MM.1S (cell line): ENCODE data around the gene PLEKHM3.

ENCODE experiments used
- EZH2 ChIP-seq: fragments of 300-600 bp; sonication (generic); optimal IDR thresholded peaks from 2 replicates; pipeline ENCODE3; 2017; ENCODE audit warnings: low read depth, mild to moderate bottlenecking, antibody characterized with exemption, low read length, mixed read lengths
- EZH2phosphoT487 ChIP-seq: fragments of 300-600 bp; sonication (generic); IDR thresholded peaks from 2 replicates; pipeline ENCODE4 v1.6.1; 2018; ENCODE audit warnings: antibody characterized with exemption, low read length
- TF ChIP-seq, protein P1 (sequence below): fragments of 300-600 bp; sonication (generic); IDR thresholded peaks from 2 replicates; pipeline ENCODE4 v1.5.1; 2016; ENCODE audit warnings: antibody characterized with exemption, low read length, mixed read lengths

DNA sequence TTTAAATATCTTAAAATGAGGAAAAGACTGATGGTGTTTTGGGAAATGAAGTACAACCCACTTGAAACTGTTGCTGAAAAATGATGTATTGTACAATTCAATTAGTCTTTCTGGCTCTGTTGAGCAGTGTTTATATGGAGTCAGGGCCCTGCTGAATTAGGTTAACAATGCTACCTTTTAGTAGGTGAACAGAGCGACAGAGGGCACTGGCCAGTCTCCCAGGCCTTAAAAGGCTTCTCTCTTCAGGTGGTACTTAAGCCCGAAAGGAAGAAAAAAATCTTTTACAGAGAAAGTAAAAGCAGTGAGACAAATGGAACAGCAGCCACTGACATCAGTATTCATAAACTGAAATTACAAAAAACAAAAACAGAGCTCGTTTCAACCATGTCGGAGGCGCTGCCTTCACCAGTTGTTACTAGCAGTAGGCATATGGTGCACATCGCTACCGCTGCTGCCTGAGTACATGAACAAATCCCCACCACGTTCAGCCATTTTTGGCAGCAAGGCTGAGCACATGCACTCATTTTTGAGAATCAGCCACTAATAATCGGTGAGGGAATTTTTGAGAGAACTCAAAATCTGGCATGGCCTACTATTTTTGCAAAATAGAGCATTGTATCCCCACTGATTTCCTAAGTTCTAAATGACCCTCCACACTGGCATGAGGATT is 91.8 kb downstream of the PLEKHM3 start:
- TF ChIP-seq, protein P1, sequence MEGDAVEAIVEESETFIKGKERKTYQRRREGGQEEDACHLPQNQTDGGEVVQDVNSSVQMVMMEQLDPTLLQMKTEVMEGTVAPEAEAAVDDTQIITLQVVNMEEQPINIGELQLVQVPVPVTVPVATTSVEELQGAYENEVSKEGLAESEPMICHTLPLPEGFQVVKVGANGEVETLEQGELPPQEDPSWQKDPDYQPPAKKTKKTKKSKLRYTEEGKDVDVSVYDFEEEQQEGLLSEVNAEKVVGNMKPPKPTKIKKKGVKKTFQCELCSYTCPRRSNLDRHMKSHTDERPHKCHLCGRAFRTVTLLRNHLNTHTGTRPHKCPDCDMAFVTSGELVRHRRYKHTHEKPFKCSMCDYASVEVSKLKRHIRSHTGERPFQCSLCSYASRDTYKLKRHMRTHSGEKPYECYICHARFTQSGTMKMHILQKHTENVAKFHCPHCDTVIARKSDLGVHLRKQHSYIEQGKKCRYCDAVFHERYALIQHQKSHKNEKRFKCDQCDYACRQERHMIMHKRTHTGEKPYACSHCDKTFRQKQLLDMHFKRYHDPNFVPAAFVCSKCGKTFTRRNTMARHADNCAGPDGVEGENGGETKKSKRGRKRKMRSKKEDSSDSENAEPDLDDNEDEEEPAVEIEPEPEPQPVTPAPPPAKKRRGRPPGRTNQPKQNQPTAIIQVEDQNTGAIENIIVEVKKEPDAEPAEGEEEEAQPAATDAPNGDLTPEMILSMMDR, result no peak
- TF ChIP-seq EZH2phosphoT487, result no peak
- no peak for TF ChIP-seq EZH2
